Measurements from ENCODE around the gene EFCAB6. TPM values are rescaled to one million over a fixed set of nuclear protein-coding genes. Genes with fewer than 3 reads are reported as not detected.

Gene EFCAB6
- total and polyA plus RNA-seq, 11 donors = 0.53 to 2.3 (median 1.5) TPM

DNA sequence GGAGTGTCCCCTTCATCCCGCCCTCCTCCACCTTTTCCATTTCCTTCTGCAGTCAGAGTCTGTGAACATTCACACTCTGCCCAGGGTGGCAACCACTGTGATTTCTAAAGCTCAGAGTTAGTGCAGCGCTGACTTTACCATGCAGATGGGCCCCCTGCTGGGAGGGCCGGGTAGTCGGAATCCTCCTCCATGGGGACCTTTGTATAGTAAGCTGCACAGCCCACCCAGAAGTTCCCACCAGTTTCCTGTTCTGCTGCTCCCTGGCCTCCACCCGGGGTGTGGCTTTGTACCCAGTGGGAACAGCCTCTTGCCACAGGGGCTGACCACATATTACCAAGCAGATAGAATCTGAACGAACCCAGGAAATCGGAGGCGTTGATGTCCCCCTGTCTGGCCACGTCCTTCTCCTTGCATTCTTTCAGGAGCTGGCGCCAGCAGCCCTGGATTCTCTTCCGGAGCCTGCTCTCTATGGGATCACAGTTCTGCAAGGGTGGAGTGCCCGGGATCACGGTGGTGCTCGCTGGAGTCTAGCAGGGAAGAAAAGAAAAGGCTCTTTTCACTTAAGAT lies 275.0 kb downstream of the EFCAB6 start:
- no peaks in the 10 kb centered on the region for H3K27me3 ChIP-seq
- H3K4me1 ChIP-seq = no peaks in the 10 kb centered on the region
- intact Hi-C loops (cut with DNase I) = no loop called here
- no peak overlapping the region for H3K27ac ChIP-seq
- ATAC-seq = no peak
- no peaks in the 10 kb centered on the region for H3K36me3 ChIP-seq
- TF ChIP-seq, protein P1, sequence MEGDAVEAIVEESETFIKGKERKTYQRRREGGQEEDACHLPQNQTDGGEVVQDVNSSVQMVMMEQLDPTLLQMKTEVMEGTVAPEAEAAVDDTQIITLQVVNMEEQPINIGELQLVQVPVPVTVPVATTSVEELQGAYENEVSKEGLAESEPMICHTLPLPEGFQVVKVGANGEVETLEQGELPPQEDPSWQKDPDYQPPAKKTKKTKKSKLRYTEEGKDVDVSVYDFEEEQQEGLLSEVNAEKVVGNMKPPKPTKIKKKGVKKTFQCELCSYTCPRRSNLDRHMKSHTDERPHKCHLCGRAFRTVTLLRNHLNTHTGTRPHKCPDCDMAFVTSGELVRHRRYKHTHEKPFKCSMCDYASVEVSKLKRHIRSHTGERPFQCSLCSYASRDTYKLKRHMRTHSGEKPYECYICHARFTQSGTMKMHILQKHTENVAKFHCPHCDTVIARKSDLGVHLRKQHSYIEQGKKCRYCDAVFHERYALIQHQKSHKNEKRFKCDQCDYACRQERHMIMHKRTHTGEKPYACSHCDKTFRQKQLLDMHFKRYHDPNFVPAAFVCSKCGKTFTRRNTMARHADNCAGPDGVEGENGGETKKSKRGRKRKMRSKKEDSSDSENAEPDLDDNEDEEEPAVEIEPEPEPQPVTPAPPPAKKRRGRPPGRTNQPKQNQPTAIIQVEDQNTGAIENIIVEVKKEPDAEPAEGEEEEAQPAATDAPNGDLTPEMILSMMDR (IDR thresholded peaks at IDR 0.05) = no peak
- TF ChIP-seq POLR2A (IDR thresholded peaks at IDR 0.05) = no peak
- DNase-seq = no peak
- 82 to 90% (median 84%) methylated on average over 14 of the region's 14 CpGs for WGBS, 4 donors
- no peak overlapping the region for H3K4me3 ChIP-seq
- H3K9me3 ChIP-seq = peaks cover 0 to 5% (median 0%) of the 10 kb centered on the region in 12 donors

DNA sequence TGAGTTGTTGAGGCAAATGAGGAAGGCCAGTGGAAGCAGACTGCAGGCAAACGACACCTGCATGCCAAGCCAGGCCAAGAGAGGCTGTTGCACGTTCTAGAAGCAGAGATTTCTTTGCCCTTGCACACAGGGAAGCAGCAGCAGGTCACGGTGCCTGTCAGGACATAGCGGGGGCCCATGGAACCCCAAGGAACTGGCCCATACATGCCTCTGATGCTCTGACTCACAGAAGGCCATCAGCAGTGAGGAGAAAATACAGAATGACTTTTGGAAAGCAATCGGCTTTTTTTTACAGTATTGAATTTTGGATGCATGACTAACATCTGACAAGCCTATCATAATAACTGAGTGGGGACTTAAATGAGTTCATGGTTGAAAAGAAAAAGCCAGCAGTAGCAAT lies 276.4 kb downstream of the EFCAB6 start:
- H3K36me3 ChIP-seq = no peaks in the 10 kb centered on the region
- H3K27ac ChIP-seq = no peak overlapping the region
- TF ChIP-seq, protein P1 (IDR thresholded peaks at IDR 0.05) = no peak
- TF ChIP-seq POLR2A (IDR thresholded peaks at IDR 0.05) = no peak
- intact Hi-C loops (cut with DNase I) = no loop called here
- peaks cover 0 to 5% (median 0%) of the 10 kb centered on the region in 12 donors for H3K9me3 ChIP-seq
- H3K4me3 ChIP-seq = no peak overlapping the region
- WGBS, 4 donors = 63 to 70% (median 68%) methylated on average over 5 of the region's 5 CpGs
- no peaks in the 10 kb centered on the region for H3K4me1 ChIP-seq
- no peak for ATAC-seq
- no peaks in the 10 kb centered on the region for H3K27me3 ChIP-seq
- DNase-seq = no peak

DNA sequence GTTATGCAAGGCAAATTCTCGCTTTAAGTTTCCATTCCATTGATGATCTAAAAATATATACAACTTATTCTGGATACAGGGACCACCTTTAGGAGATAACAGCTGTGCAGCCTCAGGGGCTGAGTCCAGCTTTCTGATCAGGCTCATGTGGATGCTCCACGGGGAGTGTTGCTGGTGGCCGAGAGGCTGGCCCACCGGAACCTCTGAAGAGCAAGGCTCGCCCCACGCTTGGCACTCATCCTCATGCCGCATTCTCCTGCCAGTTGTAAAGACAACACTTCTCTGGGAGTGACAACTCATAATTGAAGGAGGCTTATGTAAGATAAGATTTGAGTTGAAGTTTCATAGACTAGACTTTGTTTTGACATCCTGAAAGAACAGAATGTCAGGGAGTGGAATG lies 276.8 kb downstream of the EFCAB6 start:
- Histone ChIP-seq H3K27ac (no peak overlapping the region), H3K4me3 (no peak overlapping the region), H3K36me3 (no peaks in the 10 kb centered on the region), H3K4me1 (no peaks in the 10 kb centered on the region), H3K9me3 (peaks cover 0 to 5% (median 0%) of the 10 kb centered on the region in 12 donors), H3K27me3 (no peaks in the 10 kb centered on the region)
- WGBS, 4 donors = 66 to 78% (median 76%) methylated on average over 7 of the region's 7 CpGs
- DNase-seq = no peak
- TF ChIP-seq, protein P1 (IDR thresholded peaks at IDR 0.05) = no peak
- no peak for TF ChIP-seq POLR2A (IDR thresholded peaks at IDR 0.05)
- intact Hi-C loops (cut with DNase I) = no loop called here
- ATAC-seq = no peak

DNA sequence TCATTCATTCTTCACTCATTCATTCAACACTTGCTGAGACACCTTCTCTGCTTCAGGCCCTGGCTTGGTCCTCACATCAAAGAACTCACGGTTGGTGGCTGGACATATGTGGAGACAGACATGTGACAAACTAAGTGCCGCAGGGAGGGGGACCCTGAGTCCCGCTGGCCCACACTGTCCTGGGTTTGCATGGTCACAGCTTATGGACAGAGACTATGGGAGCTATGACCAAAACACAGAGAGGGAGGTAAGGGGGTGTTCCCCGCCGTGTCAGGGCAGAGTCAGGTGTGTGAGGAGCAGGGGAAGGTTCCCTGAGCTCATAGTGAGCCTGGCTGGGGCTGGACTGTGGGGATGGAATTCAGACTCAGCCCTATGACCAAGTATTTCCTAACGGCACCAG lies 277.2 kb downstream of the EFCAB6 start:
- H3K9me3 ChIP-seq = peaks cover 0 to 5% (median 0%) of the 10 kb centered on the region in 12 donors
- no peak overlapping the region for H3K27ac ChIP-seq
- H3K4me1 ChIP-seq = no peaks in the 10 kb centered on the region
- H3K4me3 ChIP-seq = no peak overlapping the region
- ATAC-seq = no peak
- no peak for DNase-seq
- intact Hi-C loops (cut with DNase I) = no loop called here
- H3K27me3 ChIP-seq = no peaks in the 10 kb centered on the region
- no peaks in the 10 kb centered on the region for H3K36me3 ChIP-seq
- TF ChIP-seq POLR2A (IDR thresholded peaks at IDR 0.05) = no peak
- TF ChIP-seq, protein P1 (IDR thresholded peaks at IDR 0.05) = no peak
- WGBS, 4 donors = 78 to 84% (median 81%) methylated on average over 6 of the region's 6 CpGs

Measured in heart left ventricle (tissue), 16 donors.